CD4-positive, alpha-beta T cell treated with Interferon gamma for 1 hour (primary cell): ENCODE data around the gene RHBDF2.

Experiments used
- DNase-seq: peaks from one replicate; pipeline ENCODE4 v3.0.0-alpha.2; 2020

RHBDF2 gene

DNA sequence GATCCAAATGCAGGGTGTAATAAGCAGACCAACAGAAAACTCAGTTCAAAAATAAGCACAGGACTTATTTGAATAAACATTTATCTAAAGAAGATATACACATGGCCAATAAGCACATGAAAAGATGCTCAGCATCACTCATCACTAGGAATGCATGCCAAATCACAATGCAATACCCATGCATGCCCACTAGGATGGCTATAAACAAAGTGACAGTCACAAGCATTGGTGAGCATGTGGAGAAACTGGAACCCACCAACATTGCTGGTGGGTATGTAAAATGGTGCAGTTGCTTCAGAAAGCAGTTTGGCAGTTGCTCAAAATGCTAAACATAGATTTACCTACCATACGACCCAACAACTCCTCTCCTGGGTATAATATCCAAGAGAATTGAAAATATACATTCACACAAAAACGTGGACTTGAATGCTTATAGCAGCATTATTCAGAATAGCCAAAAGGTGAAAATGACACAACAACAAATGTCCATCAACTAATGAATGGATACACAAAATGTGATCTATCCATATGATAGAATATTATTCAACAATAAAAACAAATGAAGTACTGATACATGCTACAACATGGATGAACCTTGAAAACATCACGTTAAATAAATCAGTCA, 68.4 kb downstream of the RHBDF2 start:
- no peak for DNase-seq

DNA sequence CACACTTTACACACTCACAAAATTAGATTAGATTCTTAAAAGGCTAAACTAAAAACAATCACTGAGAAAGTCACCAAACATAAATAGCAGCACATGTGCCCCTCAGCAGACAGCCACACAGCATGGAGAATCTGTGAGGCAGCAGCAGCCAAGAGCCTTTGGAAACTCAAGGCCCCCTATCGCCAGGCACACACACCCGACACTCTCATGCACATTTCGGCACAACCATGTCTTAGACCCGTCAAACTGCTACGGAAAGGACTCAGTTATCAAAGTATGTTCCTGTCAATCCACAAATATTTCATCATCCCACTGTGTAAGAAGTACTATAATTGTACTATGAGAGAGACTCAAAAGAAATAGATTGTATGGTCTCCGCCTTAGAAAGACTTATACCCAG, 69.2 kb downstream of the RHBDF2 start:
- no peak for DNase-seq

DNA sequence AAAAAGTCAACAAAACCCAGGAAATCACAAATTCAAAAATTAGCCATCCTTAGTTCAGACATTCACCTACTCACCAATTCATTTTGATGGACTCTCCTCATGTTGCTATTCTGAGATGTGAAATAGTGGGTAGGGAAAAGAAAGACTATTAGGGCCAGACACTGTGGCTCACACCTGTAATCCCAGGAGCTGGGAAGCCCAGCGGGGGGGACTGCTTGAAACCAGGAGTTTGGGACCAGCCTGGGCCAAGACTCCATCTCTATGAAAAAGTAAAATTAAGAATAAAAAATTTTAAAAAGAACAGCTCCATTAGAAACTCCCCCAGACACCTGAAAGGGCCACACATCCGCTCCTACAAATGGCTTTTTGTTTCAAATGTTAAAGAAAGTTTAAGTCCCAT, 69.7 kb downstream of the RHBDF2 start:
- DNase-seq, result no peak

DNA sequence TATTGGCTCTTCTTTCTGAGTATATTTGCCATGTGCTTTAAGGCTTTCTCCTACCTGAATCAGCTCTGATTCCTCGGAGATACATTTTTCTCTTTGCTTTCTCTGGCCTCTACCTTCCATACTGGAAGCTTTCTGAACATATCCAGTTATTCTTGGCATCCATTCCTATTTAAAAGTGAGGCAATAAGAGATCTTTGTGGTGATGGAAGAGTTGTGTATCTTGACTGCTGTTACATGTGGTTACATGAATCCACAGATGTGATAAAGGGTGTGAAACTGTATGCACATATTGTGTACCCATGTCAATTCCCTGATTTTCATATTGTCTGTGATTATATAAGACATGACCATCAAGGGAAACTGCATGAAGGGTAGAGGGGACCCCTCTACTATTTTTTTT, 72.7 kb downstream of the RHBDF2 start:
- DNase-seq, result no peak

DNA sequence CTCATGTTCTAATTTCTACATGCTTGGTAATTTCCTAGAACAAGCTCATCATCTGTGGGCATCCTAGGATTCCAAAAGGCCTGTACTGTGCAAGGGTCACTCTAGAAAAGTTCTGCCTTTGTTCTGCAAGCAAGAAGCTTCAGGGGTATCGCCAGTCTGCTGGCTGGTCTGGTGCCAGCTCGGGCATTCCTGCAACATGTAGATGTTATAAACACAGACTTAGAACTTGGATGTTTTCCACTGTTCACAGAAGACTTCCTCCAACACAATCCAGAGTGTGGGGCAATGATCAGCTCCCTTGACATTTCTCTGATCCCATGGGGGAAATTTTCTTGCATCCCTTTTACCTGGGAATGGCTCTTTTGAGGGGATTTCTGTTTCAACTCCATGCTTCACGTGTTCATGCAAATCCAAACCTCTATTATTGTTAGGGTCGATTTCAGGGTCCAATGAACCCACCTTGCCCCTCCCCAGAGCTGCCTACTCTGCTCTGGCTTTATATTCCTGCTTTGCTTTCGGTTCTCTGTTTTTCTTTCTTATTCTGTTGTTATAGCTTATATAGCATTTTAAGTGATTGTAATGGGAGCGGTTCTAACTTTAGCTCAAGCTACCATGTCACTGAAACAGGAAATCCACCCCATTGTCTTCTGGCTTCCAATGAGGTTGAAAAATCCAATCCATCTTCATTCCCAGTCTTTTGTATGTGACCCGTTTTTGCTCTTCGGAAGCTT, 73.6 kb downstream of the RHBDF2 start:
- peak; percentile 20 for DNase-seq

DNA sequence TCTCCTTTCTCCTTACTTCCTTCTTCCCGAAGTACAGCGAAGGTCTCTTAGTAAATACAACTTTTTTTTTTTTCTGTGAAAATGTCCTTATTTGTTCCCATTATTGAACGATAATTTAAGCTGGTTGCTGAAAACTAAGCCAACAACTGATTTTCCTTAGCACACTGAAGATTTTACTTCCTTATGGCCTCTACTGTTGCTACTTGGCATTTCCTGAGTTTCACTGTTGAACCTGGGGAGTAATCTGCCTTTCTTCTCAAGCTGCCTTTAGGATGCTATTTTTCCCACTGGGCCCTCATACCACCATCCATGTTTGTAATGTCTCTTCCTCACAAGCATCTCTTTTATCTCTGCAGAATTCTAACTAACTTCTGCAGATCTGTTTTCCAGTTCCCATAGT, 74.4 kb downstream of the RHBDF2 start:
- DNase-seq, result no peak

DNA sequence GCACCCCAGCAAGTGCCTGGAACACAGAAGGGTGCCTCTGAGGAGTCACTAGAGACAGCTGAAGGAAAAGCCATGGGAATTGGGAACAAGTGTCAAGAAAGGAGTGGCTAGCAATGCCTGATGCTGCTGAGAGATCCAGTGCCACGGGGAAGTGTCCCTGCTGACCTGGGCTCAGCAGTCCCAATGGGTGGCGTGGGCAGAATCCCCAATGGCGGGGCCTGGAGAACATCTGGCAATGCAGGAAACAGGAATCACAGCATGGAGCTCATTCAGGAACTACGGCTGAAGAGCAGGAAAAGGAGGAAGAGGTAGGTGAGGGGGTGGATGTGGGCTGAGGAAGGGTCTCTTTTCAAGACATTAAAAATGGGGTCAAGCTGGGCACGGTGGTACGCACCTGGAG, 78.4 kb downstream of the RHBDF2 start:
- DNase-seq, result no peak

DNA sequence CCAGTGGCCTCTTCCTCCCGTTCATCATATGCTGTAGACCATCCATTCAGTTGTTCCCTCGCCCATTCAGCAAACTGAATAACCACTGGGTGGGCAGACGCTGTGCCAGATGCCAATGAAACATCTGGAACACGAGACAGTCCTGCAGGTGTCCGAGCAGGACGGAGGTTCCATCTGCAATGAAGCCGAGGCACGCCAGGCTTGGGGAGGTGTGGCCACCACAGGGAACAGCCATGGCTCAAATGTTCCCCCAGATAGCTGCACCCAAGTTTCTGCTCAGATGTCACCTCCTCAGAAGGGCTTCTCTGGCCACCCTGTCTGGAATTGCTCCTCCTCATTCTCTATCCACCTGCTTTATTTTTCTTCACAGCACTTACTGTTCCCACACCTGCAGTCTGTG, 78.8 kb downstream of the RHBDF2 start:
- DNase-seq, result no peak

DNA sequence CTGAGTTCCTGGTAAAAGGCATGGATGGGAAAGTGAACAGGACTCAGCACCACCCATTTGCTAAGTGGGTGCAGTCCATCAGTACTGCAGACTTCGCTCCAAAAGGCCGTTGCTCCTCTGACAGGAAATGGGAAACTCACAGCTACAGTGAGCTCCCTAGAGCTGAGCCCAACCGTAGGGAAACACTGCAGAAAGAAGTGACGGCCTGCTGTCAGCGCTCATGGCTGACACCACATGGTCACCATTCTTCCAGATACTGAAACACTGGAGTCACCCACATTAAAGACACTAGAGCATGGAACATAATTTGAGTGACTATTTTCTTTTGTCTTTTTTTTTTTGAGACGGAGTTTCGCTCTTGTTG, 80.2 kb downstream of the RHBDF2 start:
- no peak for DNase-seq
